ELR (cell line): Measurements from ENCODE around the gene DGKA.

Experiments
- DNase-seq: peaks from one replicate; pipeline ENCODE4 v3.0.0-alpha.2; 2015; ENCODE audit warnings: low read depth

DGKA gene

GRCh38 chr12:55931780-55932550 lies 1.0 kb downstream of the DGKA start:
- DNase-seq = peak; percentile 57

- DNase-seq = peak; percentile 36
Measured at GRCh38 chr12:55932551-55932910, 1.6 kb downstream of the DGKA start.

GRCh38 chr12:55933169-55933798 lies 2.3 kb downstream of the DGKA start:
- DNase-seq = peak; percentile 72

- no peak for DNase-seq
Measured at GRCh38 chr12:55933799-55934742, 3.1 kb downstream of the DGKA start.

GRCh38 chr12:55934773-55935172 lies 3.8 kb downstream of the DGKA start:
- no peak for DNase-seq

GRCh38 chr12:55935738-55936151 lies 4.8 kb downstream of the DGKA start:
- no peak for DNase-seq

GRCh38 chr12:55937981-55938380 lies 7.0 kb downstream of the DGKA start:
- DNase-seq = peak; percentile 77

- peak; percentile 23 for DNase-seq
Measured at GRCh38 chr12:55938826-55939501, 8.0 kb downstream of the DGKA start.

- peak; percentile 89 for DNase-seq
Measured at GRCh38 chr12:55940065-55940732, 9.2 kb downstream of the DGKA start.

- DNase-seq = no peak
Measured at GRCh38 chr12:55942055-55942454, 11.1 kb downstream of the DGKA start.

GRCh38 chr12:55942577-55943136 lies 11.7 kb downstream of the DGKA start:
- no peak for DNase-seq

- no peak for DNase-seq
Measured at GRCh38 chr12:55946553-55946952, 15.6 kb downstream of the DGKA start.

GRCh38 chr12:55955344-55955743 lies 24.4 kb downstream of the DGKA start:
- DNase-seq = no peak

- peak; percentile 90 for DNase-seq
Measured at GRCh38 chr12:55955800-55956508, 25.0 kb downstream of the DGKA start.

GRCh38 chr12:55957106-55957859 lies 26.3 kb downstream of the DGKA start:
- DNase-seq = no peak

- no peak for DNase-seq
Measured at GRCh38 chr12:55963760-55964159, 32.8 kb downstream of the DGKA start.

- DNase-seq = no peak
Measured at GRCh38 chr12:55965240-55965639, 34.3 kb downstream of the DGKA start.

- DNase-seq = no peak
Measured at GRCh38 chr12:55965941-55966407, 35.0 kb downstream of the DGKA start, which contains the start of gene PMEL. Gene PMEL (minus strand): TSS chr12:55966042. CDS start chr12:55966011, 31 bp downstream.
